Activated T-helper 1 cell treated with Interleukin-2 at 50 U/mL for 16 hours (primary cell): Measurements from ENCODE around the gene SAMD10.
A peak's percentile ranks its signal among the peaks of the same experiment; 100 is the strongest.
"Not testable (repeated sequence)": the region's sequence is repeated elsewhere in the genome, so short reads cannot be mapped to it uniquely, and the experiment has no call there.

ENCODE experiments used
- DNase-seq: peaks from one replicate; pipeline ENCODE4 v3.0.0-alpha.2; 2020; ENCODE audit warnings: low read depth

The SAMD10 gene

GRCh38 chr20:63968928-63969760 lies 10.3 kb downstream of the SAMD10 start:
- DNase-seq = no peak

GRCh38 chr20:63968136-63968927 lies 11.1 kb downstream of the SAMD10 start:
- no peak for DNase-seq

- no peak for DNase-seq
These were observed 11.9 kb downstream of the SAMD10 start for GRCh38 chr20:63967330-63968135.

DNA sequence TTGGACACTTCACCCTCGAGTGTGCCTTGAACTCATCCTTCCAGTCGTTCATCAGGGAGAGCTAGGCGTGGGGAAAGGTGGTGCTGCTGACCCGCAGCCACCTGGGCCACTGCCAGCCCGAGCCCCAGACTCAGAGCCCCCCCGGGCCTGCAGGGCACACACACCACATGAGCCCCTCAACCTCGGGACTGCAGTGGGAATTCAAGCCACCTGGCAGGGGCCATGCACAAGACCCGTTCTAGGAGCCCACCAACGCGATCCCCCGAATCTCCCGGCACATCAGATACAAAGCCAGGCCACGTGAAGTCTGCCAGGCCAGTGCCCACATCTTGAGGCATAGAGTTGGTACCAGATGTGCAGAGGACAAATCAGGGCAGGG lies 12.5 kb downstream of the SAMD10 start:
- no peak for DNase-seq

DNA sequence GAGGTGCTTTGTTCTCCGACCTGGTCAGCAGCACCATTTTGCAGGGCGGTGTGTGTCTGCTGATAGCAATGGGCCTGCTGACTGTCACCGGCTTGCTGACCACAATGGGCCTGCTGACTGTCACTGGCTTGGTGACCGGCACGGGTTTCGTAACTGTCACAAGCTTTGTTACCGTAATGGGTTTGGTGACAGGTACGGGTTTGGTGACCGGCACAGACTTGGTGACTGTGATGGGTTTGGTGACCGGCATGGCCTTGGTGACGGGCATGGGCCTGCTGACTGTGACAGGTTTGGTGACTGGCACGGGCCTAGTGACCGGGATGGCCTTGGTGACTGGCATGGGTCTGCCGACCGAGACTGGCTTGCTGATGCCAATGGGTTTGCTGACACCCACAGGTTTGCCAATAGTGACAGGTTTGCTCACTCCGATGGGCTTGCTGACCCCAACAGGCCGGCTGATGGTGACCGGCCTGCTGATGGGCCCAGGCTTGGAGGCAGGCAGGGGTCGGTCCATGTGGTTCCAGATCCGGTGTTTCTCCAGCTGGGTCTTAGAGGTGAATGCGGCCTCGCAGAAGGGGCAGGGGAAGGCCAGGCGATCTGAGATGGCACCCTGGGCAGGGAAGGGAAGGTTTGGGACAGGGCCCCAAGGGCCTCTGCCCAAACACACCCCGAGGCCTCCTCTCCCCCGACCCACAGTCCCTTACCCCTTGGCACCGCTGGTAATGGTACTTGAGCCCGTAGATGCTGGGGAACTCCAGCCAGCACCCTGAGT lies 13.1 kb downstream of the SAMD10 start:
- DNase-seq = no peak

GRCh38 chr20:63964412-63964811 lies 15.0 kb downstream of the SAMD10 start:
- no peak for DNase-seq

DNA sequence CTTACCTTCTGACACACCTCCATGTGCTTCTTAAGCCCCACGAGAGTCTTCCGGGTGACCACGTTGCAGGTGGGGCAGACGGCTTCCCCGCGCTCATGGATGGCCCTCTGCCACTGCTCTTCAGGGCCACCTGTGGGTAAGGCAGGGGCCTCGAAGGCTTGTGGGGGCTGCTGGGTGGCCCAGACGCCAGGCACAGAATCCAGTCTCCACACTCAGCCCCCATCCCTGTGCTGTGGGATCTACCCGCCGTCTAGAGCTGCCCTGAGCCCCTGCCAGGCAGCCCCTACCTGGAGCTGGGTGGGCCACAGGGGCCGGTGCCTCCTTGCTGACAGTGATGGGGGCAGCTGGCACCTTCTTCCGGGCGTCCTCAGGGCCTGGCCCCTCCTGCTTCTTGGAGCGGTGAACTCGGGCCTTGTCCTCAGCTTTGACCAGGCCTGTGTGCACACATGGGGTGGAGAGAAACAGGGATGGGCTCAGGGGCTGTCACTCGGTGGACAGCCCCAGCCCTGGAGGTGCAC lies 15.6 kb downstream of the SAMD10 start:
- DNase-seq = no peak

DNA sequence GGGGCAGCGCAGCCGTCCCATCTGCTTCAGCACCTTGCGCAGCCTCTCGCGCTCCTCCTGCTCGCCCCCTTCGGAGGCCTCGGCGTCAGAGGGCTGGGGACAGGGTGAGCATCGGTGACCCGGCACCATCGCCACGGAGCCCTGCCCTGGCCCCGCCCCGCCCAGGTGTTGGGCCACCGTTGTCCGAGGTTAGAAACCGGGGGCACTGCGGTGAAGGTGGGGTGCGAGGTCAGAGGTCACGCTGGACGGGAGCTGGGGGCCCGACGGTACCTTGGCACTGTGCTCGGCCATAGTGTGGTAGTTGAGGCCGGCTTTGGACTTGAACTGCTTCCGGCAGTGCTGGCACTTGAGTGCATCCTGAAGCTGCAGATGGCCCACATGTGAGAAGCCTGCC lies 16.1 kb downstream of the SAMD10 start:
- DNase-seq = no peak

GRCh38 chr20:63962426-63963347 lies 16.8 kb downstream of the SAMD10 start:
- DNase-seq = no peak

- DNase-seq = no peak
These were observed 17.6 kb downstream of the SAMD10 start for GRCh38 chr20:63961664-63962425.

- DNase-seq = not testable (repeated sequence)
These were observed 18.5 kb downstream of the SAMD10 start for GRCh38 chr20:63960654-63961621.

DNA sequence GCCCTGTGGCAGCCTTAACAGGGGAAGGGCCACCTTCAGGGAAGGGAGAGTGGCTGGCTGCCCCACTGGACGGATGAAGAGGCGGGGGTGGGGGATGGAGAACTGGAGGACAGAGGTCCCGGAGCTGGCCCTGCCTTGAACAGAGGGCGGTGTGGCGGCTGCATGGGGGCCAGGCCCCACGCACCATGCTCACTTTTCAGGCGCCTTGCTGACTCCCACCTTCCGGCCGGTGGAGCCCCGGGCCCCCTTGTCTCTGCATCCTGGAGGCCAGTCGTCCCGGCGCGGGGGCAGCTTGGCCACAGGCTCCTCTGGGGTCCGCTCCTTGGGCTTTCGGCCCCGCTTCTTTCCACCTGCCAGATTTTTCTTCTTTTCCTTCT lies 19.8 kb downstream of the SAMD10 start:
- DNase-seq = no peak

DNA sequence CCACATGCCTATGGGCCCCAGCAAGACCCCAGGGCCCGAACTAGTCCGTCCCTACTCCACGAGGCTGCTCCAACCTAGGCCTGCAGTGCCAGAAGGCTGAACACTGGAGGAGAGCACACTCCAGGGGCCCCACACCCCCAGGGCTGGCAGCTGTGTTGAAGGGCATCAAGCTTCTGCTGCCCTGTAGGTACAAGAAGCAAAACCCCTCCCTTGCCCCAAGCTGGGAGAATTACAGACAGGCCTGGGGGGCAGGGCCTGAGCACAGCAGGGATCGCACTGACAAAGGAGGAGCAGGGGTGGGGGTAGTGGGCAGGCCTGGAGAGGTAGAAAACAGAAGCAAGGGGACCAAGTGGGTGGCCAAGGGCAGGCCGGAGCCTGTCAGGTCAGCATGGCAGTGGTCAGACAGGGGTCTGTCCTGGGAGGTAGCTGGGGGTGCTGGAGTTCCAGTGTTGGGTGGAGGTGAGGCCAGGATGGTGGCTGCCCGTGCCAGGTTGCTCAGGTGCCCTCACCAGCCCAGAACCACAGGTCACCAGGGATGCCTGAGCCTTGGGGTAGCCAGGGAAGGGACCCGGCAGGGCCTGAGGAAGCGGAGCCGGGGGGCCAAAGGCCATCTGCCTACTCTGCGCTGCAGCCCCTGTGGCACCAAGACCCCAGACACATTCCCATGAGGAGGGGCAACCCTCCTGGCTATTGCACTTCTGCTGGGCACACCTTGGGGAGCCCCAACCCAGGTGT lies 20.3 kb downstream of the SAMD10 start:
- DNase-seq = no peak

DNA sequence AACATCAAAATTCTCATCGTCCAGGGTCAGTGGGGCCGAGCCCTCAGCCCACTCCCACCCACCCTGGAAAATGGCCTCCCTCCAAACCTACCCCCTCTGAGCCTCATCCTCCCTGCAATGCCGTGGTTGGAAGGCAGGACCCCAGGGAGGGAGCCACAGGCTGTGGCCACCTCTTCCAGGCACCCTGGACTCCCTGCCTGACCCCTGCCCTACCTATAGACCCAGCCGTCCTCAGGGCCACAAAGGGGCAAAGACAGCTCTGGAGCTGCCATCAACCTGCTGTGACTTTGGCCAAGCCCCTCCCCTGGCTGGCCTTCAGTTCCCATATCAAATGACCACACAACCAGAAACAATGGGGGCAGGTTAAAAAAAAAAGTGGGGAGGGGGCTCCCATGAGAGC lies 21.0 kb downstream of the SAMD10 start:
- no peak for DNase-seq

GRCh38 chr20:63957690-63958441 lies 21.6 kb downstream of the SAMD10 start:
- DNase-seq = no peak

GRCh38 chr20:63957004-63957689 lies 22.3 kb downstream of the SAMD10 start:
- peak; percentile 58 for DNase-seq

GRCh38 chr20:63956664-63957003 lies 22.8 kb downstream of the SAMD10 start:
- no peak for DNase-seq
